Body of pancreas (tissue), 4 donors: ENCODE data around the gene COL4A2.

Source experiments
- CTCF ChIP-seq, 7 experiments: fragments of 450-650 bp in 4 of 7; fragments of 200-600 bp in 3 of 7; sonication (generic) in 3 of 7; IDR thresholded peaks; one replicate each; pipeline ENCODE4 v1.5.1; 2016 to 2019; ENCODE audit warnings: antibody characterized with exemption in 7 of 7
- POLR2A ChIP-seq, 3 donors: fragments of 450-650 bp; IDR thresholded peaks; one replicate each; pipeline ENCODE4 v1.6.1; 2016; ENCODE audit warnings: antibody characterized with exemption in 3 of 3, mild to moderate bottlenecking in 2 of 3

- no peak for TF ChIP-seq POLR2A (IDR thresholded peaks at IDR 0.05)
- no peak for TF ChIP-seq CTCF (IDR thresholded peaks at IDR 0.05)
Measured at GRCh38 chr13:110338441-110339101, 31.5 kb downstream of the COL4A2 start.
